ENCODE data around the gene MED13L.

- TF ChIP-seq CTCF (optimal IDR thresholded peaks at IDR 0.05 in 1 of 3, IDR thresholded peaks at IDR 0.05 in 1 of 3, conservative IDR thresholded peaks at IDR 0.05 in 1 of 3; ENCODE audit: extremely low read depth in 1 of 3, insufficient read depth in 2 of 3, low read length in 3 of 3) (no peak), EZH2 (IDR thresholded peaks at IDR 0.05; ENCODE audit: low read length) (no peak)
These were observed 10.7 kb downstream of the MED13L start for GRCh38 chr12:116266631-116267349.

All from keratinocyte (primary cell).